Measurements from ENCODE around the gene RIMS1.

Gene RIMS1

DNA sequence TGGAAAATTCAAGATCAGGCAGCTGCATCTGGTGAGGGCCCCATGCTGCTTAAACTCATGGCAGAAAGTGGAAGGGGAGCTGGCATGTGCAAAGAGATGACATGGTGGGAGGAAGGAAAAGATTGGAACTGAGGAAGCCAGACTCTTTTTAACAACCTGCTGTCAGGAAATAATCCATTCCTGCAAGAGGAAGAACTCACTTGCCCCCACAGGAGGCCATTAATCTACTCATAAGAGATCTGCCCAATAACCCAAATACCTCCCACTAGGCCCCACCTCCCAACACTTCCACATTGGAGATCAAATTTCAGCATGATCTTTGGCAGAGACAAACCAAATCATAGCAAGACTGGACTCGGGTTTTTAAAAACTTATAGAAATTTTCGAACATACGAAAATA is 535.0 kb downstream of the RIMS1 start:
- Histone ChIP-seq H3K9me3 (replicated peaks in 1 of 2; ENCODE audit: control insufficient read depth in 2 of 2, insufficient read depth in 1 of 2, low read depth in 1 of 2, low read length in 2 of 2) (no peaks in the 10 kb centered on the region), H4K91ac (ENCODE audit: low read depth, low read length, poor library complexity) (no peak overlapping the region), H3K79me1 (ENCODE audit: low read depth, low read length) (no peaks in the 10 kb centered on the region), H2BK12ac (ENCODE audit: low read length) (no peak overlapping the region), H2BK5ac (ENCODE audit: low read length) (no peak overlapping the region), H3K27me3 (ENCODE audit: control insufficient read depth in 3 of 3, insufficient read depth in 3 of 3, low read depth in 1 of 3, low read length in 3 of 3) (no peaks in the 10 kb centered on the region), H2AFZ (ENCODE audit: low read length) (peak overlapping the region; percentile 26), H3K4me1 (ENCODE audit: control insufficient read depth in 2 of 2, insufficient read depth in 1 of 2, low read depth in 1 of 2, low read length in 2 of 2) (peaks cover 0 to 6% of the 10 kb centered on the region in 2 donors), H3K14ac (ENCODE audit: low read length) (no peak overlapping the region), H3K27ac (replicated peaks; ENCODE audit: low read length) (no peak overlapping the region), H3K4ac (ENCODE audit: low read length) (no peak overlapping the region), H3K36me3 (replicated peaks in 1 of 2; ENCODE audit: control insufficient read depth in 2 of 2, insufficient read depth in 2 of 2, low read length in 2 of 2) (no peaks in the 10 kb centered on the region), H3K9ac (ENCODE audit: low read depth, low read length, poor library complexity) (no peak overlapping the region), H3K18ac (ENCODE audit: low read length) (no peak overlapping the region), H3K4me2 (ENCODE audit: insufficient read depth, low read length, poor library complexity, severe bottlenecking) (no peak overlapping the region), H4K8ac (ENCODE audit: low read depth, low read length) (no peak overlapping the region), H2BK15ac (ENCODE audit: low read length) (no peak overlapping the region), H2AK5ac (ENCODE audit: low read depth, low read length) (no peak overlapping the region), H3K4me3 (ENCODE audit: low read length in 2 of 2) (no peak overlapping the region), H3K23ac (ENCODE audit: low read depth, low read length, poor library complexity) (no peak overlapping the region), H2BK120ac (ENCODE audit: low read depth, low read length) (no peak overlapping the region)
- WGBS, 2 donors (ENCODE audit: extremely low coverage in 2 of 2, insufficient read length in 2 of 2, insufficient replicate concordance in 1 of 2), result no CpG with 5 or more reads among the region's 3 CpGs
- no peak for DNase-seq (ENCODE audit: low spot score)

GRCh38 chr6:72422171-72422570 is 535.8 kb downstream of the RIMS1 start:
- no peak for DNase-seq (ENCODE audit: low spot score)
- Histone ChIP-seq H4K8ac (ENCODE audit: low read depth, low read length) (no peak overlapping the region), H3K36me3 (replicated peaks in 1 of 2; ENCODE audit: control insufficient read depth in 2 of 2, insufficient read depth in 2 of 2, low read length in 2 of 2) (no peaks in the 10 kb centered on the region), H2AFZ (ENCODE audit: low read length) (no peak overlapping the region), H3K4me3 (ENCODE audit: low read length in 2 of 2) (no peak overlapping the region), H3K18ac (ENCODE audit: low read length) (no peak overlapping the region), H3K9ac (ENCODE audit: low read depth, low read length, poor library complexity) (no peak overlapping the region), H4K91ac (ENCODE audit: low read depth, low read length, poor library complexity) (no peak overlapping the region), H3K4ac (ENCODE audit: low read length) (no peak overlapping the region), H3K23ac (ENCODE audit: low read depth, low read length, poor library complexity) (no peak overlapping the region), H3K4me1 (ENCODE audit: control insufficient read depth in 2 of 2, insufficient read depth in 1 of 2, low read depth in 1 of 2, low read length in 2 of 2) (peaks cover 0 to 6% of the 10 kb centered on the region in 2 donors), H3K27me3 (ENCODE audit: control insufficient read depth in 3 of 3, insufficient read depth in 3 of 3, low read depth in 1 of 3, low read length in 3 of 3) (no peaks in the 10 kb centered on the region), H3K79me1 (ENCODE audit: low read depth, low read length) (no peaks in the 10 kb centered on the region), H2BK5ac (ENCODE audit: low read length) (no peak overlapping the region), H3K9me3 (replicated peaks in 1 of 2; ENCODE audit: control insufficient read depth in 2 of 2, insufficient read depth in 1 of 2, low read depth in 1 of 2, low read length in 2 of 2) (no peaks in the 10 kb centered on the region), H2BK120ac (ENCODE audit: low read depth, low read length) (no peak overlapping the region), H3K27ac (replicated peaks; ENCODE audit: low read length) (no peak overlapping the region), H3K4me2 (ENCODE audit: insufficient read depth, low read length, poor library complexity, severe bottlenecking) (no peak overlapping the region), H2AK5ac (ENCODE audit: low read depth, low read length) (no peak overlapping the region), H2BK15ac (ENCODE audit: low read length) (no peak overlapping the region), H3K14ac (ENCODE audit: low read length) (no peak overlapping the region), H2BK12ac (ENCODE audit: low read length) (no peak overlapping the region)
- no CpG with 5 or more reads among the region's 1 CpG for WGBS, 2 donors (ENCODE audit: extremely low coverage in 2 of 2, insufficient read length in 2 of 2, insufficient replicate concordance in 1 of 2)

DNA sequence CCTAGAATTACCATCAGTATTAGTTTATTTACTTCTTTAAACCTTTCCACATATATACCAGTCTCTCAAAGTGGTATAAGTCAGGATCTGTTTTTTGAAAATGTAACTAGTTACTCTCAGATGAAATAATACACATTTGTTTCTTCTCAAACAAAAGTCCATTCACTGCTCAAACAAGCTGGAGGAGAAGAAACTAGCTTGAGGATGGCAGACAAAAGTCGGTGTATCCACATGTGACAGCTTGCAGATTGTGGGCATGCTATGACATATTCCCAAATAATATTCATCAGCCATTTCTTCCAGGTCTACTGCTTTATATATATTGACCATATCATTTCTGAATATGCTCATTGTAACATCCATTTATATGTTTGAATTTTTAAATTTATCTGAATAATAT is 538.1 kb downstream of the RIMS1 start:
- Histone ChIP-seq H2BK5ac (ENCODE audit: low read length) (no peak overlapping the region), H2BK120ac (ENCODE audit: low read depth, low read length) (no peak overlapping the region), H3K18ac (ENCODE audit: low read length) (no peak overlapping the region), H3K4ac (ENCODE audit: low read length) (no peak overlapping the region), H3K4me1 (ENCODE audit: control insufficient read depth in 2 of 2, insufficient read depth in 1 of 2, low read depth in 1 of 2, low read length in 2 of 2) (peaks cover 0 to 1% of the 10 kb centered on the region in 2 donors), H2BK15ac (ENCODE audit: low read length) (no peak overlapping the region), H3K27ac (replicated peaks; ENCODE audit: low read length) (no peak overlapping the region), H3K9me3 (replicated peaks in 1 of 2; ENCODE audit: control insufficient read depth in 2 of 2, insufficient read depth in 1 of 2, low read depth in 1 of 2, low read length in 2 of 2) (no peaks in the 10 kb centered on the region), H3K36me3 (replicated peaks in 1 of 2; ENCODE audit: control insufficient read depth in 2 of 2, insufficient read depth in 2 of 2, low read length in 2 of 2) (no peaks in the 10 kb centered on the region), H2BK12ac (ENCODE audit: low read length) (no peak overlapping the region), H4K8ac (ENCODE audit: low read depth, low read length) (no peak overlapping the region), H4K91ac (ENCODE audit: low read depth, low read length, poor library complexity) (no peak overlapping the region), H3K79me1 (ENCODE audit: low read depth, low read length) (no peaks in the 10 kb centered on the region), H3K4me2 (ENCODE audit: insufficient read depth, low read length, poor library complexity, severe bottlenecking) (no peak overlapping the region), H3K27me3 (ENCODE audit: control insufficient read depth in 3 of 3, insufficient read depth in 3 of 3, low read depth in 1 of 3, low read length in 3 of 3) (no peaks in the 10 kb centered on the region), H3K14ac (ENCODE audit: low read length) (no peak overlapping the region), H3K23ac (ENCODE audit: low read depth, low read length, poor library complexity) (no peak overlapping the region), H2AFZ (ENCODE audit: low read length) (no peak overlapping the region), H3K4me3 (ENCODE audit: low read length in 2 of 2) (no peak overlapping the region), H2AK5ac (ENCODE audit: low read depth, low read length) (no peak overlapping the region), H3K9ac (ENCODE audit: low read depth, low read length, poor library complexity) (no peak overlapping the region)
- no CpG with 5 or more reads among the region's 1 CpG for WGBS, 2 donors (ENCODE audit: extremely low coverage in 2 of 2, insufficient read length in 2 of 2, insufficient replicate concordance in 1 of 2)
- DNase-seq (ENCODE audit: low spot score), result no peak

DNA sequence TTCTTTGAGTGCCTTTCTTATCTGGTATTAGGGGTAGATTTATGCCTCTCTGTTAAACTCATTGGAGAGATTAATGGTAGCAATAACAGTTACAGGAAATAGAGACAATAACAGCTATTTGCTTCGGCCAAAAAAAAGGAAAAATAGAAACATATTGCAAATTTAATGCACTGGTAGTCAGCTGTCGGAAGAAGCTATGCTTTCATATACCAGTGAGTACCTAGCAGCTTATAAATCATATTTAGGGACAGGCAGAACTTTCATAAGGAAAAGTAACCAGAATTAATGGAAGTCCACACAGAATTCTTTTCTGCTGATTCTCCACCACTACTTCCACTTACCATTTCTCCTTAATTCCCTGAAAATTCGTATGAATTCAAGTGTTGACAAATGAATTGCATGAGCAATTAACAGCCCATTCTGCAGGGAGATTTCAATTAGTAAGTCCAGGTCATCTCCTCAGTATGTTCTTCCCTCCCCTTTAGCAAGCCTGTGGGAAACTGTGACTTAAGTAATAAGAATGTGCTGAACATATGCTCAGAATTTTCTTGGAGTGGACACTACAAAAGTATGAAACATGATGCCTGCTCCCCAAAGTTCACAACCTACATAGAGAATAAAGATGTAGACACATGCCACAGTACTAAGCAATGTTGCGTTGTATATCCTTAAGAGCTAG is 538.8 kb downstream of the RIMS1 start:
- DNase-seq (ENCODE audit: low spot score), result no peak
- Histone ChIP-seq H2BK120ac (ENCODE audit: low read depth, low read length) (no peak overlapping the region), H3K27ac (replicated peaks; ENCODE audit: low read length) (no peak overlapping the region), H3K18ac (ENCODE audit: low read length) (no peak overlapping the region), H3K36me3 (replicated peaks in 1 of 2; ENCODE audit: control insufficient read depth in 2 of 2, insufficient read depth in 2 of 2, low read length in 2 of 2) (no peaks in the 10 kb centered on the region), H3K79me1 (ENCODE audit: low read depth, low read length) (no peaks in the 10 kb centered on the region), H3K14ac (ENCODE audit: low read length) (no peak overlapping the region), H4K8ac (ENCODE audit: low read depth, low read length) (no peak overlapping the region), H3K4me1 (ENCODE audit: control insufficient read depth in 2 of 2, insufficient read depth in 1 of 2, low read depth in 1 of 2, low read length in 2 of 2) (peaks cover 0 to 1% of the 10 kb centered on the region in 2 donors), H2BK12ac (ENCODE audit: low read length) (no peak overlapping the region), H3K23ac (ENCODE audit: low read depth, low read length, poor library complexity) (no peak overlapping the region), H2BK5ac (ENCODE audit: low read length) (no peak overlapping the region), H4K91ac (ENCODE audit: low read depth, low read length, poor library complexity) (no peak overlapping the region), H2BK15ac (ENCODE audit: low read length) (no peak overlapping the region), H2AFZ (ENCODE audit: low read length) (no peak overlapping the region), H3K4me2 (ENCODE audit: insufficient read depth, low read length, poor library complexity, severe bottlenecking) (no peak overlapping the region), H3K9ac (ENCODE audit: low read depth, low read length, poor library complexity) (no peak overlapping the region), H2AK5ac (ENCODE audit: low read depth, low read length) (no peak overlapping the region), H3K27me3 (ENCODE audit: control insufficient read depth in 3 of 3, insufficient read depth in 3 of 3, low read depth in 1 of 3, low read length in 3 of 3) (no peaks in the 10 kb centered on the region), H3K9me3 (replicated peaks in 1 of 2; ENCODE audit: control insufficient read depth in 2 of 2, insufficient read depth in 1 of 2, low read depth in 1 of 2, low read length in 2 of 2) (no peaks in the 10 kb centered on the region), H3K4ac (ENCODE audit: low read length) (no peak overlapping the region), H3K4me3 (ENCODE audit: low read length in 2 of 2) (no peak overlapping the region)
- WGBS, 2 donors (ENCODE audit: extremely low coverage in 2 of 2, insufficient read length in 2 of 2, insufficient replicate concordance in 1 of 2), result no CpG with 5 or more reads among the region's 4 CpGs

All from neuronal stem cell (in vitro differentiated cells).